A673 (cell line): ENCODE results near the gene EIPR1.

Experiments
- EZH2 ChIP-seq: fragments of 200-600 bp; sonication (generic); IDR thresholded peaks from 2 replicates; pipeline ENCODE4 v1.6.1; 2017; ENCODE audit warnings: borderline replicate concordance, low read depth, mild to moderate bottlenecking, mixed read lengths, antibody characterized with exemption, low read length; ENCODE audit not compliant: poor library complexity, severe bottlenecking
- TF ChIP-seq, protein P1 (sequence below): fragments of 300-800, 200-600 bp; sonication (generic); conservative IDR thresholded peaks from 2 replicates; pipeline ENCODE4 v1.5.1; 2017; ENCODE audit warnings: low read depth, mild to moderate bottlenecking, antibody characterized with exemption, low read length, moderate library complexity, mixed read lengths

DNA sequence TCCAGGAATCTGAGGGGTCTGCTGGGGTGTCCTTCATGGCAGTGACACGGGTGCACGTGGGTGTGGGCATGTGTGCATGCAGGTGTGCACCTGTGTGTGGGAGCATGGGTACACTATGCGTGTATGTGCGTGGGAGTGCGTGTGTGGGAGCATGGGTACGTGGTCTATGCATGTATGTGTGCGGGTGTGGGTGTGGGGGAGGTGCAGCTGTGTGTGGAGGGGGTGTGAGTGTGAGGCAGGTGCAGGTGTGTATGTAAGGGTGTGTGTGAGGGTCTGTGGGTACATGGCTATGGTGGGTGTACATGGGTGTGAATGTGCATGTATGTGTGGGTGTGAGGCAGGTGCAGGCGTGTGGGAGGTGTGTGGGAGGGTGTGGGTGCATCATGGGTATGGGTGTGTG is 36.3 kb downstream of the EIPR1 start:
- TF ChIP-seq, protein P1, sequence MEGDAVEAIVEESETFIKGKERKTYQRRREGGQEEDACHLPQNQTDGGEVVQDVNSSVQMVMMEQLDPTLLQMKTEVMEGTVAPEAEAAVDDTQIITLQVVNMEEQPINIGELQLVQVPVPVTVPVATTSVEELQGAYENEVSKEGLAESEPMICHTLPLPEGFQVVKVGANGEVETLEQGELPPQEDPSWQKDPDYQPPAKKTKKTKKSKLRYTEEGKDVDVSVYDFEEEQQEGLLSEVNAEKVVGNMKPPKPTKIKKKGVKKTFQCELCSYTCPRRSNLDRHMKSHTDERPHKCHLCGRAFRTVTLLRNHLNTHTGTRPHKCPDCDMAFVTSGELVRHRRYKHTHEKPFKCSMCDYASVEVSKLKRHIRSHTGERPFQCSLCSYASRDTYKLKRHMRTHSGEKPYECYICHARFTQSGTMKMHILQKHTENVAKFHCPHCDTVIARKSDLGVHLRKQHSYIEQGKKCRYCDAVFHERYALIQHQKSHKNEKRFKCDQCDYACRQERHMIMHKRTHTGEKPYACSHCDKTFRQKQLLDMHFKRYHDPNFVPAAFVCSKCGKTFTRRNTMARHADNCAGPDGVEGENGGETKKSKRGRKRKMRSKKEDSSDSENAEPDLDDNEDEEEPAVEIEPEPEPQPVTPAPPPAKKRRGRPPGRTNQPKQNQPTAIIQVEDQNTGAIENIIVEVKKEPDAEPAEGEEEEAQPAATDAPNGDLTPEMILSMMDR, result no peak
- no peak for TF ChIP-seq EZH2
